ENCODE measurements around the gene RAB12.
"Not testable (repeated sequence)": the region's sequence is repeated elsewhere in the genome, so short reads cannot be mapped to it uniquely, and the experiment has no call there.

The RAB12 gene

DNA sequence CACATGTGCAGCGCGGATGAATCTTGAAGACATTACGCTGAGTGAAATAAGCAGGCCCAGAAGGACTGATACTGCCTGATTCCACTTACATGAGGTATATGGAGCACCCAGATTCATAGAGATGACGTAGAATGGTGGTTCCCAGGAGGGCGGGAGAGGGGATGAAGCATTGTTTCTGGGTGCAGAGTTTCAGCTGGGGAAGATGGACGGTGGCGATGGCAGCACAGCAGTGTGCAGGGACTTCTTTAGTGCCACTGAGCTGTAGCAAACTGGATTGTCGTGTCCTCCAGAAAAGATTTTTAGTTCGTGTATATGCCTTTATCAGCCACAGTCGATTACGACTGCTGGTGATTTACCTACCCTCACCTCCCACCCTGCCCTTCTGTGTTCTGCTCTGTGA is 30.5 kb downstream of the RAB12 start:
- H3K9me3 ChIP-seq = no peaks in the 10 kb centered on the region
- H3K27ac ChIP-seq = no peak overlapping the region
- H3K36me3 ChIP-seq = peaks cover 48% of the 10 kb centered on the region
- no peak overlapping the region for H3K4me3 ChIP-seq (ENCODE audit: low read depth in 1 of 2, low read length in 1 of 2)
- H3K27me3 ChIP-seq = no peaks in the 10 kb centered on the region
- no peaks in the 10 kb centered on the region for H3K4me1 ChIP-seq (ENCODE audit: control insufficient read depth in 1 of 2, insufficient read depth in 1 of 2, low read depth in 1 of 2, low read length in 1 of 2)
- TF ChIP-seq CTCF (IDR thresholded peaks at IDR 0.05) = no peak

DNA sequence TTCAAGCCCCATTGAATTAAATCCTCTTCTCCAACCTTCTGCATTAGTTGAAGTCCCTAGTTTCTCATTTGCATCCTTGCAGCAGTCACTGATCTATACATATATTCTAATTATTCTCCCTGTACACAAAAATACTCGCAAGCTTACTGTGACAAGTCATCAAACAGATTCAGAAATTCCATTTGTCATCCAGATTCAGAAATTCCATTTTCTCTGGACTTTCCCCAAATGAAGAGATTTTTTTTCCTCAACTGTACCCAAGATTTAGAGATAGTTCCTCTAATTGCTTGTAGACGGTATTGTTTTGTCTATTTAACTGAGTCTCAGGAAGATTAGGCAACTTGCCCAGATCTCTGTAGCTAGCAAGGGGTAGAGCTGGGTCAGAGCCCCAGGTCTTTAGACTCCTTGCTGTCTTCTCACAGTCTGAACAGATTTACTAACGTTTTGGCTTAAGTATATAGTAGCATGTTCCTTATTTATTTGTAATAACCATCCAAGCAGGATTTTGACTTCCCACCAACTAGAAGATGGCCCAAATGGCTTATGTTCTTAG is 34.2 kb downstream of the RAB12 start:
- Histone ChIP-seq H3K36me3 (peaks cover 17% of the 10 kb centered on the region), H3K9me3 (no peaks in the 10 kb centered on the region), H3K27me3 (no peaks in the 10 kb centered on the region), H3K27ac (no peak overlapping the region), H3K4me1 (ENCODE audit: control insufficient read depth in 1 of 2, insufficient read depth in 1 of 2, low read depth in 1 of 2, low read length in 1 of 2) (no peaks in the 10 kb centered on the region), H3K4me3 (ENCODE audit: low read depth in 1 of 2, low read length in 1 of 2) (no peak overlapping the region)
- no peak for TF ChIP-seq CTCF (IDR thresholded peaks at IDR 0.05)

GRCh38 chr18:8647359-8647758 is 38.1 kb downstream of the RAB12 start:
- H3K27ac ChIP-seq; H3K4me1 ChIP-seq (ENCODE audit: control insufficient read depth in 1 of 2, insufficient read depth in 1 of 2, low read depth in 1 of 2, low read length in 1 of 2); H3K9me3 ChIP-seq; H3K27me3 ChIP-seq; H3K36me3 ChIP-seq; H3K4me3 ChIP-seq (ENCODE audit: low read depth in 1 of 2, low read length in 1 of 2): not testable (repeated sequence)

DNA sequence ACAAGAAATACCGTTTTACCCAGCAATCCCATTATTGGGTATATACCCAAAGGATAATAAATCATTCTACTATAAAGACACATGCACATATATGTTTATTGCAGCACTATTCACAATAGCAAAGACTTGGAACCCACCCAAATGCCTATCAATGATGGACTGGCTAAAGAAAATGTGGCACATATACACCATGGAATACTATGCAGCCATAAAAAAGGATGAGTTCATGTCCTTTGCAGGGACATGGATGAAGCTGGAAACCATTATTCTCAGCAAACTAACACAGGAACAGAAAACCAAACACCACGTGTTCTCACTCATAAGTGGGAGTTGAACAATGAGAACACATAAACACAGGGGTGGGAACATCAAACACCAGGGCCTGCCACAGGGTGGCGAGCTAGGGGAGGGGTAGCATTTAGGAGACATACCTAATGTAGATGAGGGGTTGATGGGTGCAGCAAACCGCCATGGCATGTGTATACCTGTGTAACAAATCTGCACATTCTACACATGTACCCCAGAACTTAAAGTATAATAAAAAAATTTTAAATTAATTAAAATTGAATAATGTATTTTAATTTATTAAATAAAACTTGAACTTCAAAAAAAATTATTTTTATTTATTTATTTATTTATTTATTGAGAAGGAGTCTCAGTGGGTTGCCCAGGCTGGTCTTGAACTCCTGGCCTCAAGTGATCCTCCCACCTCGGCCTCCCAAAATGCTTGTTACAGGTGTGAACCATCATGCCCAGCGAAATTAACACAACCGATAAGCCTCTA is 42.4 kb downstream of the RAB12 start:
- not testable (repeated sequence) for H3K27ac ChIP-seq; H3K9me3 ChIP-seq; H3K36me3 ChIP-seq; H3K4me3 ChIP-seq (ENCODE audit: low read depth in 1 of 2, low read length in 1 of 2); H3K27me3 ChIP-seq; H3K4me1 ChIP-seq (ENCODE audit: control insufficient read depth in 1 of 2, insufficient read depth in 1 of 2, low read depth in 1 of 2, low read length in 1 of 2)

- Histone ChIP-seq H3K27ac (no peak overlapping the region), H3K27me3 (peaks cover 5% of the 10 kb centered on the region), H3K4me3 (ENCODE audit: low read depth in 1 of 2, low read length in 1 of 2) (no peak overlapping the region), H3K9me3 (no peaks in the 10 kb centered on the region), H3K4me1 (ENCODE audit: control insufficient read depth in 1 of 2, insufficient read depth in 1 of 2, low read depth in 1 of 2, low read length in 1 of 2) (no peaks in the 10 kb centered on the region), H3K36me3 (no peaks in the 10 kb centered on the region)
- no peak for TF ChIP-seq CTCF (IDR thresholded peaks at IDR 0.05)
Observed at GRCh38 chr18:8654503-8655451, 45.5 kb downstream of the RAB12 start.

- no peaks in the 10 kb centered on the region for H3K36me3 ChIP-seq
- TF ChIP-seq CTCF (IDR thresholded peaks at IDR 0.05) = no peak
- H3K9me3 ChIP-seq = no peaks in the 10 kb centered on the region
- no peaks in the 10 kb centered on the region for H3K4me1 ChIP-seq (ENCODE audit: control insufficient read depth in 1 of 2, insufficient read depth in 1 of 2, low read depth in 1 of 2, low read length in 1 of 2)
- no peak overlapping the region for H3K27ac ChIP-seq
- peaks cover 13% of the 10 kb centered on the region for H3K27me3 ChIP-seq
- no peak overlapping the region for H3K4me3 ChIP-seq (ENCODE audit: low read depth in 1 of 2, low read length in 1 of 2)
Observed at GRCh38 chr18:8656232-8656631, 47.0 kb downstream of the RAB12 start.
